Chondrocyte (in vitro differentiated cells): Measurements from ENCODE around the gene RARB. TPM values are rescaled to one million over a fixed set of nuclear protein-coding genes. Genes with fewer than 3 reads are reported as not detected.

Experiments used
- DNase-seq: peaks from one replicate; pipeline ENCODE4 v3.0.0; 2021; ENCODE audit warnings: mixed read lengths, low spot score
- H3K27ac Mint-ChIP-seq: one replicate; pipeline ENCODE4 v1.8.0; 2021; ENCODE audit warnings: mild to moderate bottlenecking, moderate library complexity, mixed read lengths; ENCODE audit not compliant: unreplicated experiment
- H3K27me3 Mint-ChIP-seq: 2 replicates; pipeline ENCODE4 v1.8.0; 2021; ENCODE audit warnings: low read depth, mixed read lengths
- H3K36me3 Mint-ChIP-seq: 2 replicates; pipeline ENCODE4 v1.8.0; 2021; ENCODE audit warnings: low read depth, mixed read lengths
- H3K4me1 Mint-ChIP-seq: 2 replicates; pipeline ENCODE4 v1.8.0; 2021; ENCODE audit warnings: low read depth, mild to moderate bottlenecking, mixed read lengths
- H3K4me3 Mint-ChIP-seq: one replicate; pipeline ENCODE4 v1.8.0; 2021; ENCODE audit warnings: mild to moderate bottlenecking, moderate library complexity, mixed read lengths; ENCODE audit not compliant: unreplicated experiment
- H3K9me3 Mint-ChIP-seq: 2 replicates; pipeline ENCODE4 v1.8.0; 2021; ENCODE audit warnings: low read depth, mixed read lengths
- CTCF ChIP-seq: fragments of 200-600 bp; sonication (generic); IDR thresholded peaks from 2 replicates; pipeline ENCODE4 v1.5.0; 2021; ENCODE audit warnings: antibody characterized with exemption, mild to moderate bottlenecking, moderate library complexity
- total RNA-seq: library from RNA; stranded (reverse); gene quantifications from 3 replicates; pipeline ENCODE4 v1.2.1, GENCODE V29; 2021

RARB gene
- total RNA-seq, 1 donor from 2014 or later, result 5.9 TPM

DNA sequence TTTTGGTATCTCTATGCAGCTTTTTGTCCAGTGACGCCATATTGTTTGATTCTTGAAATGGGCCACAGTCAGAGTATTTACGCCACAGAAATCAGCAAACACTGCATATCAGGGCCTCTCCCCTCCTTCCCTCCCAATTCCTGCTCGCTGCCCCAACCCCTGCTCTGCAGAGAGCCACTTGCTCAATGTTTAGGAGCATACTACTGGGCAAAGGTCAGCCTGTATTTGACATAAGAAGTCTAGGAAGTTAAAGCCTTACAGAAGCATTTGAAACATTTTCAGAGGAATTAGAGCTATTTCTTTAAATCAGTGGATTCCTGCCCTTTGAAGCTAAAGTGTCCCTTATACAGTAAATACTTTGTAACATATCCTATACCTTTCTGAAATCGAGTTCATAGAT, 17.4 kb upstream of the RARB start:
- Mint-ChIP-seq H3K4me3 (no peak overlapping the region), H3K27me3 (no peaks in the 10 kb centered on the region), H3K27ac (no peak overlapping the region), H3K4me1 (peaks cover 12% of the 10 kb centered on the region), H3K36me3 (no peaks in the 10 kb centered on the region), H3K9me3 (peaks cover 4% of the 10 kb centered on the region)
- TF ChIP-seq CTCF, result no peak
- no peak for DNase-seq

GRCh38 chr3:25412269-25412668, 15.8 kb upstream of the RARB start:
- Mint-ChIP-seq H3K27me3 (no peaks in the 10 kb centered on the region), H3K36me3 (no peaks in the 10 kb centered on the region), H3K9me3 (peaks cover 6% of the 10 kb centered on the region), H3K27ac (no peak overlapping the region), H3K4me3 (no peak overlapping the region), H3K4me1 (peaks cover 12% of the 10 kb centered on the region)
- no peak for DNase-seq
- TF ChIP-seq CTCF, result no peak

DNA sequence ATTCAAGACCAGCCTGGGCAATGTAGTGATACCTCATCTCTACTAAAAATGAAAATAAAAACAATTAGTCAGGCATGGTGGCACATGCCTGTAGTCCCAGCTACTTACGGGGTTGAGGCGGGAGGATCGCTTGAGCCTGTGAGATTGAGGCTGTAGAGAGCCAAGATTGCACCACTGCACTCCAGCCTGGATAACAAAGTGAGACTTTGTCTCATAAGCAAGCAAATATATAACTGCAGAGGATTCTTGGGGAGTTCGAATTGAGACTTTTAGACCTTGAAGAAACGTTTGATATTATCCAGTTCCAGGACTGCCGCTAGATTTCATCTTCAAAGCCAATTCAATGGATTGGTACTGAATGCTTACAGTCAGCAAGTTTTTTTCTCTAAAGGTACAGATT, 11.9 kb upstream of the RARB start:
- Mint-ChIP-seq H3K27ac (no peak overlapping the region), H3K9me3 (peaks cover 13% of the 10 kb centered on the region), H3K4me1 (peaks cover 21% of the 10 kb centered on the region), H3K4me3 (no peak overlapping the region), H3K27me3 (no peaks in the 10 kb centered on the region), H3K36me3 (no peaks in the 10 kb centered on the region)
- DNase-seq, result no peak
- no peak for TF ChIP-seq CTCF

DNA sequence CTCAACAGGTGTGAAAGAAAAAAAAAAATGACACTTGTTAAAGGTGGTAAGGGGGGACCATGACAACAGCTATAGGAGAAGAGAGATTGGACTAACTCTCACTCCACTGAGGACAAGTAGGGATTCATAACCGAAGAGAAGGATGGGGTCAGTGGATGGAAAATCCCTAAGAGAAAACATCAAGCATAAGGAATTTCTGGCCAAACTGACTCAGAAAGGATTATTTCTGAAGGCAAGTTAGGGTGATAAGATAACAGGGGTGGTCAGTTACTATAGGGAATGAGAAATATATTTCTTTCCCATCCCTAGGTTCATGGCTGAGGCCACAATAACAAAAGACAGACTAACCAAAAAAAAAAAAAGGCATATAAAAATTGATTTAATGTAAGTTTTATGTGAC, 9.5 kb upstream of the RARB start:
- Mint-ChIP-seq H3K4me1 (peaks cover 15% of the 10 kb centered on the region), H3K27me3 (no peaks in the 10 kb centered on the region), H3K4me3 (no peak overlapping the region), H3K27ac (no peak overlapping the region), H3K36me3 (no peaks in the 10 kb centered on the region), H3K9me3 (peaks cover 13% of the 10 kb centered on the region)
- no peak for TF ChIP-seq CTCF
- no peak for DNase-seq

GRCh38 chr3:25419251-25419650, 8.8 kb upstream of the RARB start:
- TF ChIP-seq CTCF, result no peak
- no peak for DNase-seq
- H3K4me1 Mint-ChIP-seq, result peaks cover 21% of the 10 kb centered on the region
- H3K36me3 Mint-ChIP-seq, result no peaks in the 10 kb centered on the region
- H3K9me3 Mint-ChIP-seq, result peaks cover 9% of the 10 kb centered on the region
- H3K27ac Mint-ChIP-seq, result peak overlapping the region; percentile 29
- H3K27me3 Mint-ChIP-seq, result no peaks in the 10 kb centered on the region
- H3K4me3 Mint-ChIP-seq, result no peak overlapping the region
